ENCODE data around the gene ADGRA3.

GRCh38 chr4:22385611-22386011, 130.3 kb downstream of the ADGRA3 start:
- TF ChIP-seq, protein P1, sequence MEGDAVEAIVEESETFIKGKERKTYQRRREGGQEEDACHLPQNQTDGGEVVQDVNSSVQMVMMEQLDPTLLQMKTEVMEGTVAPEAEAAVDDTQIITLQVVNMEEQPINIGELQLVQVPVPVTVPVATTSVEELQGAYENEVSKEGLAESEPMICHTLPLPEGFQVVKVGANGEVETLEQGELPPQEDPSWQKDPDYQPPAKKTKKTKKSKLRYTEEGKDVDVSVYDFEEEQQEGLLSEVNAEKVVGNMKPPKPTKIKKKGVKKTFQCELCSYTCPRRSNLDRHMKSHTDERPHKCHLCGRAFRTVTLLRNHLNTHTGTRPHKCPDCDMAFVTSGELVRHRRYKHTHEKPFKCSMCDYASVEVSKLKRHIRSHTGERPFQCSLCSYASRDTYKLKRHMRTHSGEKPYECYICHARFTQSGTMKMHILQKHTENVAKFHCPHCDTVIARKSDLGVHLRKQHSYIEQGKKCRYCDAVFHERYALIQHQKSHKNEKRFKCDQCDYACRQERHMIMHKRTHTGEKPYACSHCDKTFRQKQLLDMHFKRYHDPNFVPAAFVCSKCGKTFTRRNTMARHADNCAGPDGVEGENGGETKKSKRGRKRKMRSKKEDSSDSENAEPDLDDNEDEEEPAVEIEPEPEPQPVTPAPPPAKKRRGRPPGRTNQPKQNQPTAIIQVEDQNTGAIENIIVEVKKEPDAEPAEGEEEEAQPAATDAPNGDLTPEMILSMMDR (IDR thresholded peaks at IDR 0.05), result no peak
- TF ChIP-seq SIN3A (IDR thresholded peaks at IDR 0.05; ENCODE audit: borderline replicate concordance, insufficient read depth, low read depth, low read length) (no peak), POLR2AphosphoS5 (IDR thresholded peaks at IDR 0.05; ENCODE audit: low read depth, low read length) (no peak)
- TF ChIP-seq, protein P2, sequence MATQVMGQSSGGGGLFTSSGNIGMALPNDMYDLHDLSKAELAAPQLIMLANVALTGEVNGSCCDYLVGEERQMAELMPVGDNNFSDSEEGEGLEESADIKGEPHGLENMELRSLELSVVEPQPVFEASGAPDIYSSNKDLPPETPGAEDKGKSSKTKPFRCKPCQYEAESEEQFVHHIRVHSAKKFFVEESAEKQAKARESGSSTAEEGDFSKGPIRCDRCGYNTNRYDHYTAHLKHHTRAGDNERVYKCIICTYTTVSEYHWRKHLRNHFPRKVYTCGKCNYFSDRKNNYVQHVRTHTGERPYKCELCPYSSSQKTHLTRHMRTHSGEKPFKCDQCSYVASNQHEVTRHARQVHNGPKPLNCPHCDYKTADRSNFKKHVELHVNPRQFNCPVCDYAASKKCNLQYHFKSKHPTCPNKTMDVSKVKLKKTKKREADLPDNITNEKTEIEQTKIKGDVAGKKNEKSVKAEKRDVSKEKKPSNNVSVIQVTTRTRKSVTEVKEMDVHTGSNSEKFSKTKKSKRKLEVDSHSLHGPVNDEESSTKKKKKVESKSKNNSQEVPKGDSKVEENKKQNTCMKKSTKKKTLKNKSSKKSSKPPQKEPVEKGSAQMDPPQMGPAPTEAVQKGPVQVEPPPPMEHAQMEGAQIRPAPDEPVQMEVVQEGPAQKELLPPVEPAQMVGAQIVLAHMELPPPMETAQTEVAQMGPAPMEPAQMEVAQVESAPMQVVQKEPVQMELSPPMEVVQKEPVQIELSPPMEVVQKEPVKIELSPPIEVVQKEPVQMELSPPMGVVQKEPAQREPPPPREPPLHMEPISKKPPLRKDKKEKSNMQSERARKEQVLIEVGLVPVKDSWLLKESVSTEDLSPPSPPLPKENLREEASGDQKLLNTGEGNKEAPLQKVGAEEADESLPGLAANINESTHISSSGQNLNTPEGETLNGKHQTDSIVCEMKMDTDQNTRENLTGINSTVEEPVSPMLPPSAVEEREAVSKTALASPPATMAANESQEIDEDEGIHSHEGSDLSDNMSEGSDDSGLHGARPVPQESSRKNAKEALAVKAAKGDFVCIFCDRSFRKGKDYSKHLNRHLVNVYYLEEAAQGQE (IDR thresholded peaks at IDR 0.05; ENCODE audit: insufficient read depth in 1 of 2, low read depth in 2 of 2, low read length in 1 of 2), result no peak
